Spleen (tissue), 11 donors: ENCODE measurements around the gene SH3TC2. TPM values are rescaled to one million over a fixed set of nuclear protein-coding genes. Genes with fewer than 3 reads are reported as not detected.

Experiments
- DNase-seq: peaks from one replicate; pipeline ENCODE4 v3.0.0-alpha.2; 2020
- H3K27ac ChIP-seq, 8 donors: fragments of 200-600 bp; sonication (generic) in 7 of 8; 1 replicate in 4 of 8; 2 replicates in 4 of 8; pipeline versions ENCODE4 v1.5.0 to v1.8.0; 2016 to 2021; ENCODE audit warnings: inconsistent platforms in 4 of 8, mild to moderate bottlenecking in 4 of 8, moderate library complexity in 1 of 8
- H3K27me3 ChIP-seq, 7 donors: fragments of 200-600 bp; sonication (generic) in 6 of 7; replicated peaks in 1 of 7; 1 replicate in 4 of 7; 2 replicates in 3 of 7; pipeline versions ENCODE4 v1.5.0 to v1.8.0; 2016 to 2021; ENCODE audit warnings: inconsistent platforms in 3 of 7, mild to moderate bottlenecking in 1 of 7
- H3K36me3 ChIP-seq, 6 donors: fragments of 200-600 bp; sonication (generic) in 5 of 6; 1 replicate in 4 of 6; 2 replicates in 2 of 6; pipeline versions ENCODE4 v1.5.0 to v1.8.0; 2016 to 2021; ENCODE audit warnings: inconsistent platforms in 2 of 6
- H3K4me1 ChIP-seq, 6 donors: fragments of 200-600 bp; sonication (generic) in 5 of 6; 1 replicate in 3 of 6; 2 replicates in 3 of 6; pipeline versions ENCODE4 v1.5.0 to v1.8.0; 2016 to 2021; ENCODE audit warnings: inconsistent platforms in 3 of 6
- H3K4me3 ChIP-seq, 8 donors: fragments of 200-600 bp; sonication (generic) in 7 of 8; 1 replicate in 4 of 8; 2 replicates in 4 of 8; pipeline versions ENCODE4 v1.5.0 to v1.8.0; 2016 to 2021; ENCODE audit warnings: inconsistent platforms in 4 of 8, mild to moderate bottlenecking in 4 of 8, moderate library complexity in 2 of 8
- H3K9me3 ChIP-seq, 8 donors: fragments of 200-600 bp; sonication (generic) in 7 of 8; 1 replicate in 4 of 8; 2 replicates in 4 of 8; pipeline versions ENCODE4 v1.5.0 to v1.8.0; 2016 to 2021; ENCODE audit warnings: inconsistent platforms in 4 of 8
- POLR2A ChIP-seq, 3 donors: fragments of 450-650 bp; IDR thresholded peaks; one replicate each; pipeline ENCODE4 v1.5.1; 2017; ENCODE audit warnings: antibody characterized with exemption in 3 of 3, mild to moderate bottlenecking in 1 of 3
- POLR2AphosphoS5 ChIP-seq, 3 donors: sonication (generic); formaldehyde crosslinking; IDR thresholded peaks; one replicate each; pipeline ENCODE4 v1.5.1; 2017; ENCODE audit warnings: antibody characterized with exemption in 3 of 3
- WGBS, 5 donors: extraction: QIAGEN DNeasy Blood & Tissue Kit in 3 of 5; methylation state at CpG; one replicate each; pipeline versions ENCODE4 v1.1.5 to v1.1.7; 2013 to 2018; 5-methylcytosine and 5-hydroxymethylcytosine counted together
- intact Hi-C: fragments of 100-400 bp; cut with DNase I; formaldehyde crosslinking; loops from one replicate; pipeline ENCODE4 v1.15.0; 2023; ENCODE audit warnings: low total_unique reads
- polyA plus RNA-seq, 3 donors: library from polyadenylated mRNA; stranded (reverse); fragments of 200-250 nt; gene quantifications; one replicate each; pipeline ENCODE4 v1.2.1, GENCODE V29; 2013
- total RNA-seq, 7 donors: library from RNA; depleted of rRNA in 3 of 7; stranded (reverse); fragments of >200 nt in 3 of 7; fragmentation: NEBNext Ultra II Directional in 4 of 7; extraction: Animal tissue kit (Norgen Biotek cat#: 25700) in 4 of 7; gene quantifications; one replicate each; pipeline versions ENCODE4 v1.1.0 to v1.2.1, GENCODE V29; 2016 to 2021
- TF ChIP-seq, protein P1 (sequence below), 11 experiments: fragments of 200-600 bp in 7 of 11; fragments of 450-650 bp in 4 of 11; sonication (generic) in 4 of 11; IDR thresholded peaks in 8 of 11; conservative IDR thresholded peaks in 3 of 11; 1 replicate in 7 of 11; 2 replicates in 4 of 11; pipeline versions ENCODE4 v1.4.0 to v1.8.0; 2016 to 2021; ENCODE audit warnings: antibody characterized with exemption in 11 of 11, inconsistent platforms in 4 of 11, mild to moderate bottlenecking in 1 of 11
- donor health status: healthy with polysubstance abuse.
- donor health status: DM: no; HTN: no; CAD: no; lungs with moderate emphysema.
- donor health status: DM: no; HTN: no; CAD: no.
- donor health status: Bipolar disorder and iron deficiency.
- donor health status: healthy.
- donor health status: DM: no; HTN: no; CAD: no.
- donor health status: DM: yes; HTN: yes; CAD: no.

Gene SH3TC2
- total and polyA plus RNA-seq, 10 donors = 0.02 to 2.8 (median 1.4) TPM

DNA sequence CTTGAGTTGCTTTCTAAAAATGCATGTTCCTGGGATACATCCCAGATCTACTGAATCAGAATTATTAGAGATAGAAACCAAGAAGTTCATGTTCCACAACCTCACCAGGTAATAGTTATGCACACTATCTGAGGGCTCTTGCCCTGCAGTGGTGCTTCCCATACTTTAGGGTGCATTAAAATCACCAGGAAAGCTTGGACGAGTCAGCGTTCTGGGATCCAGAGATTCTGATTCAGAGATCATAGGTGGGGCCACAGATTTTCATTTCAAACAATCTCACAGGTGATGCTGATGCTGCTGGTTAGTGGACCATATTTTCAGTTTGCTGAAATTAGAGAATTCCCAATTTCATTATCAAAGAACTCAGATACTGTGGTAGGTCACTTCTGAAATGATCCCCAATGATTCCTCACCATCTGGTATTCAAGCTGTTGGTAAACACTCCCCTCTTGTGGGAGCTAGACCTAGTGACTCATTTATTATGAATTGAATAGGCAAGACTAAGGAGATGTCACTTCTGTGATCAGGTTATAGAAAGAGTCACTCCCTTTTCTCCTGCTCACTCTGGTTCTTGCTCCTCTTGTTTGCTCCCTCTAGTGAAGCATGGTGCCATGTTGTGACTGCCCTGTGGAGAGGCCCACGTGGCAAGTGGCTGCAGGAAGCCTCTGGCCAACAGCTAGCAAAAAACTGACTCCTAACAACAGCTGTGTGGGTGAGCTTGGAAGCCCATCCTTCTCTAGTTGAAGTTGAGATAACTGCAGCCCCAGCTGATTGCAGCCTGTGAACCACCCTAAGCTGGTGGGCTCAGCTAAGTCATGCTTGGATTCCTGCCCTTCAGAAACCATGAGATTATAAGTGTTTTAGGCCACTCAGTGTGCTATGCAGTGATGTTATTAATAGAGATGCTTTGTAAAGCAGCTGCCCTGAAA lies 59.8 kb downstream of the SH3TC2 start:
- peaks cover 0 to 6% (median 0%) of the 10 kb centered on the region in 6 donors for H3K4me1 ChIP-seq
- no peak for TF ChIP-seq POLR2A (IDR thresholded peaks at IDR 0.05)
- TF ChIP-seq, protein P1, sequence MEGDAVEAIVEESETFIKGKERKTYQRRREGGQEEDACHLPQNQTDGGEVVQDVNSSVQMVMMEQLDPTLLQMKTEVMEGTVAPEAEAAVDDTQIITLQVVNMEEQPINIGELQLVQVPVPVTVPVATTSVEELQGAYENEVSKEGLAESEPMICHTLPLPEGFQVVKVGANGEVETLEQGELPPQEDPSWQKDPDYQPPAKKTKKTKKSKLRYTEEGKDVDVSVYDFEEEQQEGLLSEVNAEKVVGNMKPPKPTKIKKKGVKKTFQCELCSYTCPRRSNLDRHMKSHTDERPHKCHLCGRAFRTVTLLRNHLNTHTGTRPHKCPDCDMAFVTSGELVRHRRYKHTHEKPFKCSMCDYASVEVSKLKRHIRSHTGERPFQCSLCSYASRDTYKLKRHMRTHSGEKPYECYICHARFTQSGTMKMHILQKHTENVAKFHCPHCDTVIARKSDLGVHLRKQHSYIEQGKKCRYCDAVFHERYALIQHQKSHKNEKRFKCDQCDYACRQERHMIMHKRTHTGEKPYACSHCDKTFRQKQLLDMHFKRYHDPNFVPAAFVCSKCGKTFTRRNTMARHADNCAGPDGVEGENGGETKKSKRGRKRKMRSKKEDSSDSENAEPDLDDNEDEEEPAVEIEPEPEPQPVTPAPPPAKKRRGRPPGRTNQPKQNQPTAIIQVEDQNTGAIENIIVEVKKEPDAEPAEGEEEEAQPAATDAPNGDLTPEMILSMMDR (IDR thresholded peaks at IDR 0.05 in 8 of 11, conservative IDR thresholded peaks at IDR 0.05 in 3 of 11) = no peak
- TF ChIP-seq POLR2AphosphoS5 (IDR thresholded peaks at IDR 0.05) = no peak
- intact Hi-C loops = no loop called here
- no peak overlapping the region for H3K27ac ChIP-seq
- no peaks in the 10 kb centered on the region for H3K36me3 ChIP-seq
- H3K27me3 ChIP-seq = no peaks in the 10 kb centered on the region
- no peaks in the 10 kb centered on the region for H3K9me3 ChIP-seq
- WGBS, 5 donors = 69 to 89% (median 74%) methylated on average over 3 of the region's 3 CpGs
- DNase-seq = no peak
- H3K4me3 ChIP-seq = no peak overlapping the region

GRCh38 chr5:149002053-149002452 lies 60.8 kb downstream of the SH3TC2 start:
- 64 to 84% (median 71%) methylated on average over 5 of the region's 5 CpGs for WGBS, 5 donors
- TF ChIP-seq, protein P1 (IDR thresholded peaks at IDR 0.05 in 8 of 11, conservative IDR thresholded peaks at IDR 0.05 in 3 of 11) = no peak
- TF ChIP-seq POLR2AphosphoS5 (IDR thresholded peaks at IDR 0.05) (no peak), POLR2A (IDR thresholded peaks at IDR 0.05) (no peak)
- no peak overlapping the region for H3K27ac ChIP-seq
- H3K4me1 ChIP-seq = peaks cover 0 to 6% (median 0%) of the 10 kb centered on the region in 6 donors
- no peaks in the 10 kb centered on the region for H3K27me3 ChIP-seq
- intact Hi-C loops = no loop called here
- H3K36me3 ChIP-seq = no peaks in the 10 kb centered on the region
- H3K9me3 ChIP-seq = no peaks in the 10 kb centered on the region
- H3K4me3 ChIP-seq = no peak overlapping the region
- DNase-seq = no peak

- peaks cover 0 to 6% (median 0%) of the 10 kb centered on the region in 6 donors for H3K4me1 ChIP-seq
These were observed 61.7 kb downstream of the SH3TC2 start for GRCh38 chr5:149001162-149001561.

DNA sequence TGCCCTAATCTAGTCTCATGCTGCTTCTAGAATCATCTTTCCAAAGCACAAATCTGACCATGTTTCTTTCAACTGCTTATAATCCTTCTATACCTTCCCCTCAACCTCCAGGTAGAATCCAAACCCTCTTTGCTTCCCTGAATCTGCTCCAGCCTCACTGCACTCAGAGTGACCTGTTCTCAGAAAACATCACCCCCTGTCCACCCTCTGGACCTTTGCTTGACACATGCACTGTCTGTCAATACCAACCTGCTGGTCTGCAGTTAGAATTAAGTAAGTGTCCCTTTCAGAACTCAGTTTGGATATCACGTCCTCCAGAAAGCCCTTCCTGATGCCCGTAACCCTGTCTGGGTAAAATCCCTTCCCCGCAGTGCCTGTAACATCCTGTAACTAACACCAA lies 63.1 kb downstream of the SH3TC2 start:
- intact Hi-C loops = loop anchor here (5.0 kb wide), 1 partner anchor 257 kb away; no protein-coding TSS in a partner anchor
- 50 to 88% (median 60%) methylated on average over 3 of the region's 3 CpGs for WGBS, 5 donors

More at GRCh38 chr5:149001162-149001561, 61.7 kb downstream of the SH3TC2 start:
- no peaks in the 10 kb centered on the region for H3K9me3 ChIP-seq
- no peaks in the 10 kb centered on the region for H3K27me3 ChIP-seq
- no peak for DNase-seq
- no peak overlapping the region for H3K4me3 ChIP-seq
- no peaks in the 10 kb centered on the region for H3K36me3 ChIP-seq
- TF ChIP-seq POLR2AphosphoS5 (IDR thresholded peaks at IDR 0.05) (no peak), POLR2A (IDR thresholded peaks at IDR 0.05) (no peak)
- TF ChIP-seq, protein P1 (IDR thresholded peaks at IDR 0.05 in 8 of 11, conservative IDR thresholded peaks at IDR 0.05 in 3 of 11) = no peak
- H3K27ac ChIP-seq = no peak overlapping the region
- intact Hi-C loops = no loop called here

More for the DNA sequence above, 63.1 kb downstream of the SH3TC2 start:
- H3K4me3 ChIP-seq = no peak overlapping the region
- H3K36me3 ChIP-seq = no peaks in the 10 kb centered on the region
- H3K27me3 ChIP-seq = no peaks in the 10 kb centered on the region
- H3K27ac ChIP-seq = no peak overlapping the region
- TF ChIP-seq POLR2A (IDR thresholded peaks at IDR 0.05) (no peak), POLR2AphosphoS5 (IDR thresholded peaks at IDR 0.05) (no peak)
- TF ChIP-seq, protein P1 (IDR thresholded peaks at IDR 0.05 in 8 of 11, conservative IDR thresholded peaks at IDR 0.05 in 3 of 11) = no peak
- no peaks in the 10 kb centered on the region for H3K9me3 ChIP-seq
- peaks cover 0 to 6% (median 0%) of the 10 kb centered on the region in 6 donors for H3K4me1 ChIP-seq
- no peak for DNase-seq
